GM23338 (cell line): Measurements from ENCODE around the gene ARL2BP. TPM values are rescaled to one million over a fixed set of nuclear protein-coding genes. Genes with fewer than 3 reads are reported as not detected.
A peak's percentile ranks its signal among the peaks of the same experiment; 100 is the strongest.

ENCODE experiments used
- ATAC-seq: fragments of 200-7000 bp; cut with Tn5 transposase; 3 replicates; pipeline ENCODE4 v1.9.1; 2020
- DNase-seq: peaks from one replicate; pipeline ENCODE4 v3.0.0-alpha.2; 2015; ENCODE audit warnings: low spot score
- H2AFZ ChIP-seq: fragments of 200-600 bp; sonication (generic); 2 replicates; pipeline ENCODE4 v1.8.0; 2016; ENCODE audit warnings: antibody characterized with exemption, mild to moderate bottlenecking, moderate library complexity
- H3F3A ChIP-seq: fragments of 200-600 bp; sonication (generic); replicated peaks from 2 replicates; pipeline ENCODE4 v1.8.0; 2017; ENCODE audit warnings: antibody characterized with exemption, mixed run types, low read depth
- H3K27ac ChIP-seq: fragments of 200-600 bp; sonication (generic); 2 replicates; pipeline ENCODE4 v1.6.1; 2016; ENCODE audit warnings: low read depth
- H3K27me3 ChIP-seq: fragments of 200-600 bp; sonication (generic); 2 replicates; pipeline ENCODE4 v1.8.0; 2016; ENCODE audit warnings: mild to moderate bottlenecking, mixed run types, moderate library complexity; ENCODE audit not compliant: insufficient read depth
- H3K36me3 ChIP-seq: fragments of 200-600 bp; sonication (generic); 2 replicates; pipeline ENCODE4 v1.8.0; 2016; ENCODE audit warnings: mild to moderate bottlenecking; ENCODE audit not compliant: insufficient read depth
- H3K4me1 ChIP-seq: fragments of 200-600 bp; sonication (generic); 2 replicates; pipeline ENCODE4 v1.8.0; 2016; ENCODE audit warnings: mild to moderate bottlenecking, moderate library complexity; ENCODE audit not compliant: insufficient read depth
- H3K4me2 ChIP-seq: fragments of 200-600 bp; sonication (generic); 2 replicates; pipeline ENCODE4 v1.7.1; 2017; ENCODE audit warnings: mixed run types
- H3K4me3 ChIP-seq: fragments of 200-600 bp; sonication (generic); 2 replicates; pipeline ENCODE4 v1.6.1; 2016; ENCODE audit warnings: mixed run types
- H3K79me2 ChIP-seq: fragments of 200-600 bp; sonication (generic); replicated peaks from 2 replicates; pipeline ENCODE4 v1.8.0; 2017; ENCODE audit warnings: mild to moderate bottlenecking; ENCODE audit not compliant: insufficient read depth
- H3K9me2 ChIP-seq: fragments of 200-600 bp; sonication (generic); 2 replicates; pipeline ENCODE4 v1.8.0; 2017; ENCODE audit not compliant: insufficient read depth
- H4K20me1 ChIP-seq: fragments of 200-600 bp; sonication (generic); replicated peaks from 2 replicates; pipeline ENCODE4 v1.8.0; 2017; ENCODE audit warnings: mild to moderate bottlenecking; ENCODE audit not compliant: insufficient read depth
- H3K27ac Mint-ChIP-seq: 2 replicates; pipeline ENCODE4 v1.8.0; 2020; ENCODE audit warnings: inconsistent platforms, mild to moderate bottlenecking, moderate library complexity, mixed read lengths
- H3K27me3 Mint-ChIP-seq: 3 replicates; pipeline ENCODE4 v1.8.0; 2022; ENCODE audit warnings: low read depth, mild to moderate bottlenecking, moderate library complexity, mixed read lengths, inconsistent platforms; ENCODE audit not compliant: insufficient read depth, poor library complexity
- H3K36me3 Mint-ChIP-seq: 3 replicates; pipeline ENCODE4 v1.8.0; 2021; ENCODE audit warnings: low read depth, mild to moderate bottlenecking, inconsistent platforms, moderate library complexity, mixed read lengths
- H3K4me1 Mint-ChIP-seq: 3 replicates; pipeline ENCODE4 v1.8.0; 2020; ENCODE audit warnings: mild to moderate bottlenecking, inconsistent platforms, mixed read lengths
- H3K4me3 Mint-ChIP-seq: 3 replicates; pipeline ENCODE4 v1.8.0; 2021; ENCODE audit warnings: moderate library complexity, mild to moderate bottlenecking, inconsistent platforms, mixed read lengths
- H3K9me3 Mint-ChIP-seq: 3 replicates; pipeline ENCODE4 v1.8.0; 2020; ENCODE audit warnings: moderate library complexity, mild to moderate bottlenecking, inconsistent platforms, mixed read lengths
- JUNB ChIP-seq: IDR thresholded peaks from one replicate; pipeline ENCODE4 v1.6.1; 2016; ENCODE audit warnings: antibody characterized with exemption; ENCODE audit not compliant: unreplicated experiment
- NANOG ChIP-seq: IDR thresholded peaks from 2 replicates; pipeline ENCODE4 v1.6.1; 2016; ENCODE audit warnings: antibody characterized with exemption, borderline replicate concordance
- STAT1 ChIP-seq: IDR thresholded peaks from one replicate; pipeline ENCODE4 v1.6.1; 2016; ENCODE audit warnings: antibody characterized with exemption; ENCODE audit not compliant: unreplicated experiment
- ZNF331 ChIP-seq: fragments of 250-450 bp; sonication (Bioruptor Pico); IDR thresholded peaks from 2 replicates; pipeline ENCODE4 v1.5.0; 2020; ENCODE audit warnings: low read depth, mild to moderate bottlenecking, moderate library complexity
- polyA plus RNA-seq: library from polyadenylated mRNA; unstranded; fragments of >200 nt; fragmentation: Nextera tagmentation; extraction: Ambion mirVana; gene quantifications from 2 replicates; pipeline ENCODE4 v1.2.1, GENCODE V29; 2016
- total RNA-seq: library from RNA; depleted of rRNA; stranded (reverse); fragments of >200 nt; shearing (Covaris generic); gene quantifications from 2 replicates; pipeline ENCODE4 v1.2.3, GENCODE V29; 2014
- TF ChIP-seq, protein P1 (sequence below): IDR thresholded peaks from one replicate; pipeline ENCODE4 v1.6.1; 2018; ENCODE audit warnings: antibody characterized with exemption; ENCODE audit not compliant: unreplicated experiment
- TF ChIP-seq, protein P2 (sequence below): IDR thresholded peaks from 2 replicates; pipeline ENCODE4 v1.6.1; 2016; ENCODE audit warnings: antibody characterized with exemption
- TF ChIP-seq, protein P3 (sequence below), 2 experiments: fragments of 200-600 bp in 1 of 2; sonication (generic) in 1 of 2; conservative IDR thresholded peaks; 2 replicates each; pipeline versions ENCODE4 v1.5.1 to v1.6.1; 2016 to 2017; ENCODE audit warnings: antibody characterized with exemption in 2 of 2, low read depth in 2 of 2, mild to moderate bottlenecking in 2 of 2, moderate library complexity in 1 of 2

ARL2BP gene
- total and polyA plus RNA-seq, 2 experiments from 2014 or later = 10.3 to 13.4 TPM

DNA sequence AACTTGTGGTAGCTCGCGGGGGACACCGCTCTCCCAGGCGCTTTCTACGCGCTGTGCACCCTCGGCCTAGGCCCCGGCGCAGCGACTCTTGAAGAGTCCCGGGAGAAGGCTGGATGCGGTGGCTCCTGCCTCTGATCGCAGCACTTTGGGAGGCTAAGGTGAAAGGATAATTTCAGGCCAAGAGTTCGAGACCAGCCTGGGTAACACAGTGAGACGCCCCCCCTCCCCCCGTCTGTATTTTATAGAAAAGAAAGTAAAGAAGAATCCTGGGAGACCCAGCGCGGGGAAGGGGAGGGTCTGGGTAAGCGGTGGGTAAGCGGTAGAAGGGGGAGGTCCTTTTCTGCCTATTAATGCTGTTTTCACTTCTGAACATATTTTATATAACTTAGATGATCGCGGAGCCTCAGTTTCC is 39.9 kb downstream of the ARL2BP start (continued):
- TF ChIP-seq, protein P1, sequence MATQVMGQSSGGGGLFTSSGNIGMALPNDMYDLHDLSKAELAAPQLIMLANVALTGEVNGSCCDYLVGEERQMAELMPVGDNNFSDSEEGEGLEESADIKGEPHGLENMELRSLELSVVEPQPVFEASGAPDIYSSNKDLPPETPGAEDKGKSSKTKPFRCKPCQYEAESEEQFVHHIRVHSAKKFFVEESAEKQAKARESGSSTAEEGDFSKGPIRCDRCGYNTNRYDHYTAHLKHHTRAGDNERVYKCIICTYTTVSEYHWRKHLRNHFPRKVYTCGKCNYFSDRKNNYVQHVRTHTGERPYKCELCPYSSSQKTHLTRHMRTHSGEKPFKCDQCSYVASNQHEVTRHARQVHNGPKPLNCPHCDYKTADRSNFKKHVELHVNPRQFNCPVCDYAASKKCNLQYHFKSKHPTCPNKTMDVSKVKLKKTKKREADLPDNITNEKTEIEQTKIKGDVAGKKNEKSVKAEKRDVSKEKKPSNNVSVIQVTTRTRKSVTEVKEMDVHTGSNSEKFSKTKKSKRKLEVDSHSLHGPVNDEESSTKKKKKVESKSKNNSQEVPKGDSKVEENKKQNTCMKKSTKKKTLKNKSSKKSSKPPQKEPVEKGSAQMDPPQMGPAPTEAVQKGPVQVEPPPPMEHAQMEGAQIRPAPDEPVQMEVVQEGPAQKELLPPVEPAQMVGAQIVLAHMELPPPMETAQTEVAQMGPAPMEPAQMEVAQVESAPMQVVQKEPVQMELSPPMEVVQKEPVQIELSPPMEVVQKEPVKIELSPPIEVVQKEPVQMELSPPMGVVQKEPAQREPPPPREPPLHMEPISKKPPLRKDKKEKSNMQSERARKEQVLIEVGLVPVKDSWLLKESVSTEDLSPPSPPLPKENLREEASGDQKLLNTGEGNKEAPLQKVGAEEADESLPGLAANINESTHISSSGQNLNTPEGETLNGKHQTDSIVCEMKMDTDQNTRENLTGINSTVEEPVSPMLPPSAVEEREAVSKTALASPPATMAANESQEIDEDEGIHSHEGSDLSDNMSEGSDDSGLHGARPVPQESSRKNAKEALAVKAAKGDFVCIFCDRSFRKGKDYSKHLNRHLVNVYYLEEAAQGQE = no peak
- TF ChIP-seq ZNF331 (no peak), STAT1 (no peak), JUNB (no peak), NANOG (no peak)
- TF ChIP-seq, protein P2, sequence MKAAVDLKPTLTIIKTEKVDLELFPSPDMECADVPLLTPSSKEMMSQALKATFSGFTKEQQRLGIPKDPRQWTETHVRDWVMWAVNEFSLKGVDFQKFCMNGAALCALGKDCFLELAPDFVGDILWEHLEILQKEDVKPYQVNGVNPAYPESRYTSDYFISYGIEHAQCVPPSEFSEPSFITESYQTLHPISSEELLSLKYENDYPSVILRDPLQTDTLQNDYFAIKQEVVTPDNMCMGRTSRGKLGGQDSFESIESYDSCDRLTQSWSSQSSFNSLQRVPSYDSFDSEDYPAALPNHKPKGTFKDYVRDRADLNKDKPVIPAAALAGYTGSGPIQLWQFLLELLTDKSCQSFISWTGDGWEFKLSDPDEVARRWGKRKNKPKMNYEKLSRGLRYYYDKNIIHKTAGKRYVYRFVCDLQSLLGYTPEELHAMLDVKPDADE = no peak
- TF ChIP-seq, protein P3, sequence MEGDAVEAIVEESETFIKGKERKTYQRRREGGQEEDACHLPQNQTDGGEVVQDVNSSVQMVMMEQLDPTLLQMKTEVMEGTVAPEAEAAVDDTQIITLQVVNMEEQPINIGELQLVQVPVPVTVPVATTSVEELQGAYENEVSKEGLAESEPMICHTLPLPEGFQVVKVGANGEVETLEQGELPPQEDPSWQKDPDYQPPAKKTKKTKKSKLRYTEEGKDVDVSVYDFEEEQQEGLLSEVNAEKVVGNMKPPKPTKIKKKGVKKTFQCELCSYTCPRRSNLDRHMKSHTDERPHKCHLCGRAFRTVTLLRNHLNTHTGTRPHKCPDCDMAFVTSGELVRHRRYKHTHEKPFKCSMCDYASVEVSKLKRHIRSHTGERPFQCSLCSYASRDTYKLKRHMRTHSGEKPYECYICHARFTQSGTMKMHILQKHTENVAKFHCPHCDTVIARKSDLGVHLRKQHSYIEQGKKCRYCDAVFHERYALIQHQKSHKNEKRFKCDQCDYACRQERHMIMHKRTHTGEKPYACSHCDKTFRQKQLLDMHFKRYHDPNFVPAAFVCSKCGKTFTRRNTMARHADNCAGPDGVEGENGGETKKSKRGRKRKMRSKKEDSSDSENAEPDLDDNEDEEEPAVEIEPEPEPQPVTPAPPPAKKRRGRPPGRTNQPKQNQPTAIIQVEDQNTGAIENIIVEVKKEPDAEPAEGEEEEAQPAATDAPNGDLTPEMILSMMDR (conservative IDR thresholded peaks at IDR 0.05; ENCODE audit: low read depth in 2 of 2) = no peak

DNA sequence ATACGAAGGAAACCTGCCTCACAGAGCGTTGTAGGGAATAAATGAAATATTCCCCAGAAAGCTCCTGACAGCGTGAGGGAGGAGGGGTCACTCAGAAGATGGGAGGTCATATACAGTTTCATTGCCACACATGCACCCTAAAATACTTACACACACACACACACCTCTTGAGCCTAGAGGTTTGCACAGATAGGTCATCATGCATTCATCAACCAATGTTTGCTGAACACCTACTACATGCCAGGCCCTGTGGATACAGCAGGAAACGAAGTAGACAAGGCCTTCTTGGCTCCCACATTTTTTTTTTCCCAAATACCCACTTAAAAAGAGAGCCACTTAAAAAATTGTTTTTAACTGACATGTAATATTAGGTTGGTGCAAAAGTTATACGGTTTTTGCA is 40.3 kb downstream of the ARL2BP start:
- peak overlapping the region; percentile 84 for H3K4me2 ChIP-seq
- no peaks in the 10 kb centered on the region for H3K36me3 ChIP-seq
- H2AFZ ChIP-seq = peak overlapping the region; percentile 99; the same call in 1 of the 2 replicates
- no peaks in the 10 kb centered on the region for H3K79me2 ChIP-seq
- no peaks in the 10 kb centered on the region for H3K4me1 ChIP-seq
- H3K4me3 ChIP-seq = peak overlapping the region; percentile 81
- no peak for ATAC-seq
- Mint-ChIP-seq H3K27ac (no peak overlapping the region), H3K27me3 (peaks cover 31% of the 10 kb centered on the region), H3K4me1 (peaks cover 4% of the 10 kb centered on the region; the same call in 1 of the 3 replicates), H3K9me3 (peaks cover 3% of the 10 kb centered on the region; the same call in 1 of the 3 replicates), H3K36me3 (no peaks in the 10 kb centered on the region), H3K4me3 (peak overlapping the region; percentile 85)
- H3K27me3 ChIP-seq = peaks cover 38% of the 10 kb centered on the region
- TF ChIP-seq, protein P1 = no peak
- TF ChIP-seq JUNB = no peak
- TF ChIP-seq, protein P2 = no peak
- no peak overlapping the region for H3K27ac ChIP-seq
- H3F3A ChIP-seq = no peaks in the 10 kb centered on the region
- H4K20me1 ChIP-seq = no peaks in the 10 kb centered on the region
- DNase-seq = no peak
- H3K9me2 ChIP-seq = no peaks in the 10 kb centered on the region
